Measurements from ENCODE around the gene CREM. TPM values are rescaled to one million over a fixed set of nuclear protein-coding genes. Genes with fewer than 3 reads are reported as not detected.

Gene CREM
- polyA plus RNA-seq, 5 donors = 34.1 to 41.1 (median 38.0) TPM

DNA sequence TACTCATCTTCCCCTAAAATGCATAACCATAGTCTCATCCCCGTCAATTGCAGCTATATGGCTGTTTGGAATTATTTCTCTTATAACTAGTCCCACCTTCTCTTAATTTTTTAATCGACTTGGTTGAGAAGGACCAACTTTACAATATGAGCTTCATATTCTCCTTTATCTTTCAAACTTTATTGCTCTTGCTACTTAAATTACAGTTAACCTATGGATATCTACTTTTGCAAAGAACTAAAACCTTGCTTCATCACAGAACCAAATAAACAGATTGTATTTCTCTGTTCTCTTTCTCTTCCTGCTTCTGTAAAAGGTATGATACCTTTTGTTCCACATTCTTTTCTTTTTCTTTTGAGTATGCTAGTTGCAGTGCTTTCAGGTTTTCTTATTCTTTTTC lies 6.1 kb downstream of the CREM start:
- no peak for DNase-seq

DNA sequence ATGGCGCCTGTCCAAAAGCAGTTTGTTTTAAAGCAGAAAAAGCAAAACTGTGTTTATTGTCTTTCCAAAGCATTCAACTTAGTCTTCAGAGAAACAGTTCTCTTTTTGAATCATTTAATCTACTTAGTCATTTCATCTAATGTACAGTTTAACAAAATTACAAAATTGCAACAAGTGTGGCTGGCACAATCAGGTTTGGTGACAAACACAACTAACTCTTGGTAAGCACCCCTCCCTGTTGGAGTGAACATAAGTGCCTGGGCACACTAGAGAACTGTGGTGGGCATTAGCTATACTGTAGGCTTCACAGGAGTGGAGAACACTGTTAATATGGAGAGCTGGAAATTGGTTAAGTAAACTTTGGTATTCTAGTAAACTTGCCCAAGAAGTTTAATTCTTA lies 6.9 kb downstream of the CREM start:
- DNase-seq = no peak

DNA sequence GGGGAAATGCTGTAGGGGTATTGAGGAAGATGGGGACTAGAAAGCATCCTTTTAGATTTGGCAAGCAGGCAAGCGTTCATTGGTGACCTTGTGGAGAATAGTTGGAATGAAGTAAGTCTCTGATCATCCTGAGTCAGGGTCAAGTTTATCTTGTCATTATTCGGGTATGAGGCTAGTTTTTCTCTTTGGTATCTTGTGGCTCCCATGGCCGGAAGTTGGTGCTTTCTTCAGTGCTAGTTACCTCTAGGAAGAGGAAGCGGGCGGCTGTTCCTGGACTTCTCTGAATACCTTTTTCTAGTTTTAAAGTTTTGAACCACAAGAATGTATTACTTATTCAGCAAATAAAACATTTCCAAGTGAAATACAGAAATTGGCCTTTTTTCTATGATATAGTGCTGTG lies 9.2 kb downstream of the CREM start:
- DNase-seq = no peak

DNA sequence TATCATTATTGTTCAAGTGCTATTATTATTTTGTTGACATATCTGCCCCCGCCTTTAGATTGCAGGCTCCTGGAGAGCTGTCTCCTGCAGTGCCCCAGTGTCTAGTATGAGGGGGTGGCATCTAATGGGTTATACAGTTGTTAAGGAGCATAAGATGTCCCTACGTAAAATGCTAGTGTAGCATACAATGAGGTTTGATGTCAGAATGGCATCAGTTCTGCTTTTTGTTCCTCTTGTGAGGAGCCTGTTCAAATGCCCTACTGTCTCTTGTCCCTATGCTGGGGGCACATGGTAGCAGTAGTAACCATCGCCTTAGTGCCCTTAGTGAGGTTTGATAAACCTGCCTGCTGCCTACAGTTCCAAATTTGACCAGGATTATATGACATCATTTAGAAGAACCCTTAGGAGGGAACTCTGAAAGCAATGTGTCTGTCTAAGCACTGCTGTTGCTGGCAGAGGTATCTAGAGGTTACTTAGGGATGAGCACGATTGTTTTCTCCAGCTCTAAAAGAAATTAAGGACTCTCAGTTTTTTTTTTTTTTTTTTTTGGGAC lies 9.7 kb downstream of the CREM start:
- no peak for DNase-seq

DNA sequence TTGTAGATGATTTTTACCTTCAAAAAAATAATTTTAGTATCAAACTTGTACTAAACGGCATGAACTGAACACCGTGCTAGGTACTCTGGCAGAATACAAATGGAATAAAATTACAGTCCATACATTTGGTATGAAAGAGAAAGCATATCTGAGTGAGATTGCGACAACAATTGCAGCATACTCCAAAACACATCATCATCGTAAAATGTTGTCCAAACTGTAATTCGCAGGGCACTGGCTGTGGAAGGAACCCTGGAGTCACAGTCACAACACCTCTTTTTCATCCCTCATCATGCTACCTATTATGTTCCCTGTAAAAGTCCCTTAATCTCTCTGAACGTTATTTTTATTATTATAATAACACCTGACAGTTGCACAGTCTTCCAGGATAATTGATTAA lies 13.5 kb downstream of the CREM start:
- peak in 1 of 2 donors; percentile 35 for DNase-seq

DNA sequence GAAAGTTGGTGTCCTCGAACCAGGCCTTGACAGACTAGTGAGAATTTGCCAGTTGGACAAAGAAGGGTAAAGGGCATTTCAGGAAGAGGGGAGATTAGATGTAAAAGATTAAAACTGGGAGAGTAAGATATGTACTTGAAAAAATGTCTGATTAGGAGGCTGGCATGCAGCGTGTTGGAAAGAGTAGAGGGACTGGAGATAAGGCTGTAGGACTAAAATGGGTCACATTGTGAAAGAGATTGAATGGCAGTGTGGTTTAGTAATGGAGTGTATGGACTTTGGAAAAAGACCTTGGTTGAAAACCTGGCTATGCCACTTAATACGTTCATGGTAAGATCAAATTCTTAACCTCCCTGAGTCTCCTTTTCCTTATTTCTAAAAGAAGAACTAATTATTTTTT lies 14.1 kb downstream of the CREM start:
- DNase-seq = no peak

DNA sequence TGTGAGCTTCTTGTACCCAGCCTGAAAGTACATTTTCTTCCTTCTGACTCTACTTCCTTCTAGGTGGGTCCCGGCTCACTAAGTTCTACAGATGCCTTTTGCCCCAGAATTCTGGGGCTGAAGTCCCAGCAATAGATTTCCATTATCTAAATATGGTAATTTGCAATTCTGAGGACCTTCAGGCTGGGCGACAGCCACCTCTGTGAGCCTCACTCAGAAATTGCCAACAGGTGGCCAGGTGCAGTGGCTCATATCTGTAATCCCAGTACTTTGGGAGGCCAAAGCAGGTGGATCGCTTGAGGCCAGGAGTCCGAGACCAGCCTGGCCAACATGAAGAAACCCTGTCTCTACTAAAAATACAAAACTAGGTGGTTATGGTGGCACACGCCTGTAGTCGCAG lies 23.7 kb downstream of the CREM start:
- no peak for DNase-seq

DNA sequence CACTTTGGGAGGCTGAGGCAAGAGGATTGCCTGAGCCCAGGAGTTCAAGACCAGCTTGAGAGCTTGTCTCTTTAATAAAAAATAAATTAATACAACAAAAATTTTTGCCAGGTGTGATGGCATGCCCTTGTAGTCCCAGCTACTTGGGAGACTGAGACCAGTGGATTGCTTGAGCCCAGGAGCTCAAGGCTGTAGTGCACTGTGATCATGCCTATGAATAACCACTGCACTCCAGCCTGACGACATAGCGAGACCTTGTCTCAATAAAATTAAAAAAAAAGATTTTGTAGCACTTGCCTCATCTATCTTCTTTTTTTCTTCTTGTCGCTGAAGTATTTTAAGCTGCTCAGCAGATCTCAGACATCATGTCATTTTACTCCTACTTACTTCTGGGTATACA lies 26.3 kb downstream of the CREM start:
- no peak for DNase-seq

DNA sequence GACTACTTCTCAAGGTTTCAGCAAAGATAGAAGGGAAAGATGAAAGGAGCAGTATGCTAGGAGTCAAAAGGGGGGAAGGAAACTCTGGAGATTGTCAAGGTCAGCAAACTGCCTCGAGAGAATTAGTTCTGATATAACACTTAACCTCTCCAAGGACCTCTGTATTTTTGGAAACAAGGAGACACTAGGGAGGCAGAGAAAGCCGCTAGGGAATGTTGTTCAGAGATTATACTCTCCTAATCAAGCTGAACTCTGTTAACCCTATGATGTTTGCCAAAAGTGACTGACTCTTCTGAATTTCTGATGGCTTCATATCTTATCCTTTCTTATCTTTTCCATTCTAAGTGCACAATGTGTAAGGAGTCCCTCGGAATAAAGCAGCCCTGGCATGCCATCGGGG lies 27.1 kb downstream of the CREM start:
- no peak for DNase-seq

DNA sequence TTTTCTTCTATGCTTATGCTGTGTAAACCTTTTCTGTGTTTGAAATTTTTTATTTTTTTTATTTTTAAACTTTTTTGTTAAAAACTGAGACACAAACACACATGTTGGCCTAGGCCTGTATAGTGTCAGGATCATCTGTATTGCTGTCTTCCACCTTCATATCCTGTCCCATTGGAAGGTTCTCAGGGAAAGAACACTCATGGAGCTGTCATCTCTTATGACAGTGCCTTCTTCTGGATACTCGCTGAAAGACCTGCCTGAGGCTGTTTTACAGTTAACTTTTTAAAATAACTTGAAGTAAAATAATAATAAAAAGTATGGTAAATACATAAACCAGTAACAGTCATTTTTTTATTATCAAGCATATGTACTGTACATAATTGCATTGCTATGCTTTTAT lies 34.1 kb downstream of the CREM start:
- no peak for DNase-seq

DNA sequence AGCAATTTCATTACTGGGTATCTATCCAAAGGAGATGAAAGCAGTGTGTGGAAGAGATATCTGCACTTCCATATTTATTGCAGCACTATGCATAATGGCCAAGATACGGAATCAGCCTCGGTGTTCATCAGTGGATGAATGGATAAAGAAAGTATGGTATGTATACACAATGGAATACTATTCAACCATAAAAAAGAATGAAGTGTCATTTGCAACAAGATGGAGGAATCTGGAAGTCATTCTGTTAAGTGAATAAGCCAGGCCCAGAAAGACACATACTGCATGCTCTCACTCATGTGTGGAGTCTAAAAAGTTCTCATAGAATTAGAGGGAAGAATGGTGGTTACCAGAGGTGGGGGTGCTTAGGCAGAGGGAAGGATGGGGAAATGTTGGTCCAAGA lies 35.3 kb downstream of the CREM start:
- DNase-seq = no peak

DNA sequence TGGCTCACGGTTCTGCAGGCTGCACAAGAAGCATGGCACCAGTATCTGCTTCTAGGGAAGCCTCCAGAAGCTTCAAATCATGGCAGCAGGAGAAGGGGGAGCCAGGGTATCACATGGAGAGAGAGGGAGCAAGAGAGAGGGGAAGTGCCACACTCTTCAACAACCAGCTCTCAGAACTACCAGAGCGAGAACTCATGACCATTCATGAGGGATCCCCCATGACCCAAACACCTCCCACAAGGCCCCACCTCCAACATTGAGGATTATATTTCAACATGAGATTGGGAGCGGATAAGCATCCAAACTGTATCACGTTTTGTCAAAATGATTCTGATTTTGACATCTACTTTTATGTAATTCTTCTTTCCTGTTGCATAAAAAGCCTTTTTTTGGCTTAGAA lies 38.5 kb downstream of the CREM start:
- no peak for DNase-seq

DNA sequence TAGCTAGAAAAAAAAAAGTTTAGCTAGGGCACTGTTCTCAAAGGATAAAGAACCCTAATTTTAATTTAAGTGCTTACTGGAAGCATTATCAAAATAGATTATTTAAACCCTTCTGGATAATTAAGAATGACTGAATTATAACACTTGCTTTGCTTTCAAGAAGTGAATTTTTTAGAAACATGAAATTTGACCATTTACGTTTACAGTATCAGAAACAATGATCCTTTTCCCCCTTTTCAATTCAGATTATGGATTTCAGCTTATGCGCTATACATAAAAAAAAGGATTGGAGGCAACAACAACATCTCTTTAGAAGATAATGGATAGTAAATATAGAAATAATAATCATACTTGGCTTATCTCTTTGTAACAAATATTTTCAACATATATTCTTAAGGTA lies 39.2 kb downstream of the CREM start:
- DNase-seq = no peak

DNA sequence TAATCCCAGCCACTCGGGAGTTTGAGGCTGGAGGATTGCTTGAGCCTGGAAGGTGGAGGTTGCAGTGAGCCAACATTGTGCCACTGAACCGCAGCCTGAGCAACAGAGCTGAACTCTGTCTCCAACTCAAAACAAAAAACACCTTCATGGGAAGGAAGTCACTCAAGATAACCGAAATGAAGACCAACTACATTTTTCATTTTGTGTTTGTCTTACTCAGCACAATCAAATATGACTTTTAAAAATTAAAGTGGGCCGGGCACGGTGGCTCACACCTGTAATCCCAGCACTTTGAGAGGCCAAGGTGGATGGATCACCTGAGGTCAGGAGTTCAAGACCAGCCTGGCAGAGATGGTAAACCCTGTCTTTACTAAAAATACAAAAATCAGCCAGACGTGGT lies 40.0 kb downstream of the CREM start:
- DNase-seq = no peak

DNA sequence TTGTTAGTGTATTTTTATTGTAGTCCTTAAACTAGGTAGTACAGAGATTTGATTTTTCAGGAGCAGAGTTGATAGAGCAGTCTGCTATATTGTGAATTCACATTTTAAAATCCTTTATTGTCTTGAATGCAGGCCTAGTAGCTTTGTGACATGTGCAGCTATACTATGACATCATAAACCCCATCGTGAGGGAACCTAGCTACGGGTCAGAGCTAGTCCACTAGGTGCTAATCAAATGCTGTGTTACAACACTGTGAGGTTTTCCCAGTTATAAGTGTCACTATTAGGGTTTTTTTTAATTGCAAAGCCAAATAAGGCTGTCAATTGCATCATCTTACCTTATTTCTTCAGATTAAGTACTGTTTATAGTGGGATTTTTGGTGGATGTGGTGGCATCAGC lies 40.7 kb downstream of the CREM start:
- DNase-seq = no peak

DNA sequence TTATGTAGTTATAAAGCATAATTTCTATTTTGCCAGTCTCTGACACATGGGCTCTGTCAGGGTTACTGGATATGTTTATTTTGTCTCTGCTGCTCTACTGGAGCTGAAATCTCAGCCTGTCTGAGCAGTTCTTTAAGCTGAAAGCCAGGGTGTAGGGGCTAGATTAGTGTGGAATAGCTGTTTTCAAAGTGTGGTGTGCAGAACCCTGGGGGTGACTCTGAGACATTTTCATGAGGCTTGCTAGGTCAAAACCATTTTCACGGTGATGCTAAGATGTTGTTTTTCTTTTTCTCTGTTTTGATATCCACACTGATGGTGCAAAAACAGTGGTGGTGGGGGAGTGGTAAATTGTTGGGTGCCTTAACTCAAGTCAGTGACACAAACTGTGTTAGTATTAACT lies 45.5 kb downstream of the CREM start:
- no peak for DNase-seq

DNA sequence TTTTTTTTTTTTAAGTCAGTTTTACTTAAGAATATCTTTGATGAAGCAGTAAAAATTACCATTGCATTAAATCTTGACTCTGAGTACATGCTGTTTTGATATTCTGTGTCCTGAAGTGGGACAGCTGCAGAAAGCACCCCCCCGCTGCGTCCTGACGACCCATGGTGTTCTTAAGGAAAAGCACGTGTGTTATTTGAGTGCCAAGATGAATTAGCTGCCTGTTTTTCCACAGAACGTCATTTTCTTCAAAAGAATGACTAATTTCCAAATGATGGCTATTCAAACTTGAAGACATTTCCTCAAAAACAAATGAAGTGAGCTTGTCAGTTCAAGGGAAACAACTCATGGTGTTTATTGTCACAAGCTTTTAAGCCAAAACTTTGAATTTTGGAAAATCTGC lies 45.9 kb downstream of the CREM start:
- peak; percentile 81 to 85 for DNase-seq

DNA sequence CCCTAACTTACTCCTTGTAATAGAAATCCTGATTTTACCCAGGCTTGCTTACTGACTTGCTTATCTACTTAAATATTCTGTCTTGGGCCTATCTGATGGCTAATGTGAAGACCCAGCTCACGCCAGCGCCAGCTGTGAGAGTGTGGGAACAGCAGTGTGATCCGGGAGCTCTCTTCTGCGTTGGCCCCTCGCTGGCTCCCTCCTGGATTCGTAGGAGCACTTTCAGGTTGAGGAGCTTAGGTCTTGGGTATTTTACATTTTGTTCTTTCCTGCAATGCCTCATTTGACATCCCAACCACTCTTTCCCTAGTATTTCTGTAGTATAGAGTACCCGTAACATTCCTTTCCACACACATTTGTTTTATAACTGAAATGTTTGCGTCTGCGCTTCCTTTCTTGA lies 51.7 kb downstream of the CREM start:
- no peak for DNase-seq

DNA sequence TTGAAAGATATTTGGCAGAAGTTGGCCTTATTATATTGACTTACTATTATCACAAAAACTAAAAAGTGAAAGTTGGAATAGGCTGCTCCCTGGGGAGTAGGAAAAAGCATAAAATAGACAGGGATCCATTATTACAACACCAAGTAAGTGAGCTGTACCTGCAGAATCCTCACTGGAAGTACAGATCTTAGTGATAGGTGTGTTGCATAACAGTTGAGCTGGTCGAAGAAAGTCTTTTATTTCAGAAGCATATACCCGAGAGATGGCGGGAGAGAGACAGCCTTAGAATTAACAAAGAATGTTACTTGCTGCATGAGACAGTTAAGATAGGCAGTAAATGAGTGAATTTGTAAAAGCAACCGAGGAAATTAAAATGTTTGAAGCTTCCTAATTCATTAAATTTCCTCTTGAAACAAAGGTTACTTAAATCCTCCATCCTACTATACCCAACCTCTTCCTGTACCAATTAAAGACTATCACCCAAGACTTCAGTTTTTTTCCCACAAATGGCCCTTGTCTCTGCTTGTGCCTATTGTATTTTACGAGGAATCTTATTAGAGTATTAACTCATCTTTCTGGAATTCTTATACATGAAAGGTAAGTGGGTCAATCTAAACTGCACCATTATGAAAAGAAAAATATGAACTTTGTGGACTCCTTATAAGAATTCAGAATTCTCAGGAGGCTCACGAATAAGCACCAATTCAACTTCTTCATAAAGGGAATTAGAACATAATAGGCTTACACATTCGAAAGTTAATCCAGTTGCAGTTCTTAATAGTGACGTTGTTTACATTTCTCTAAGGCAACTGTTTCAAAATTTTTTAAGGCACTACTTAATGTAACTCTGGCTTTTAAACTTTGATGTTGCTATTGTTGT lies 56.2 kb downstream of the CREM start:
- DNase-seq = no peak

DNA sequence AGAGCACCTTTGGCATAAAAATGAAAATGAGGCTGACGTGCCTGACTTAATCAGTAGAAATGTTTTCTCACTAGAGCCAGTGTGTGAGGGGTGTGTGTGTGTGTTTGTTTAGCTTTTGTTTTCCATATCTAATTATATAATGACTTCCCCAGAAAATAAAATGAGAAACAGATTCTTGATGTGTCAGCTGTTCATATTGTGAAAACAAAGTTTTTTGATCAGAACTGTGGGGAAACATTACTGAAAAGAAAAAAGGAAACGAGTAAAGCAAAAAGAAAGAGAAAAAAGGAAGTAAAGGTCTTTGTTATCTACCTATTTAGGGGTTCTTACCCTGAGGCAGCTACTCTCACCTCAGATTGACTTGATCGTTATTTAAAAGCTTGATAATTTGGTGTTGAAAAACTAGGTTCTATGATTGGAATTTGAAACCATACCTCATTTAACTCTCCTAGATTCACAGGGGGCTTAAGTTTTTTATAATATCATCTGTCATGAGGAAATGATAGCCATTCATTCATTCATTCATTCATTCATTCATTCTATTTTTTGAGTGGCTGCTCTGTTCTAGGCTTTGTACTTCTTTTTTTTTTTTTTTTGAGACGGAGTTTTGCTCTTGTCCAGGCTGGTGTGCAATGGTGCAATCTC lies 58.0 kb downstream of the CREM start:
- DNase-seq = no peak

DNA sequence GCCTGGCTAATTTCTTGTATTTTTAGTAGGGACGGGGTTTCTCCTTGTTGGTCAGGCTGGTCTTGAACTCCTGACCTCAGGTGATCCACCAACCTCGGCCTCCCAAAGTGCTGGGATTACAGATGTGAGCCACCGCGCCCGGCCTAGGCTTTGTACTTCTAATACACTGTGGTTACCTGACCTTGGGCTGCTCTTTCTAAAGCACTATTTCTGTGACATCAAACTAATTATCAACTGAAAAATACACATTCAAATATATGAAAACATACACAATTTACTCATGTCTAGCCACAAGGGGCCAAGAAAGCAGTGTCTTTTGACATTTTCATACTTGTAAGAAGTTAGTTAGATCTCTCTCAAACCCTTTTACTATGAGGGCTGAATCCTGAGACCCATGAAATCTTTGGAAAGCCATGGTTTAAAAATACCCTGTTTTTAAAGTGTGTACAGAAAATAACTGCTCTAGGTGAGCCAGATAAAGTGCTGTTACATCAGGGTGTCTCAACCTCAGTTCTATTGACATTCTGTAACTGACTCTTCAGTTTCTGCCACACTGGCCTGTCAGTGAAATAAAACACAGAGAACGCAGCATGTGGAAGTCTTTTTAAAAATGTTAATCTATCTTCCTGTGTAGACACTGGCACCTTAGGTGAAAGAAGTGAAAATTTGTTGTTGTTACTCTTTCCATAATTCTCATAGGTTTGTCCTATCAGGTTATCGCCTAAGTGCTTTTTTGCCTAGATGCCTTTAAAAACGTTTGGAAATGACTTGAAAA lies 58.8 kb downstream of the CREM start:
- DNase-seq = no peak

DNA sequence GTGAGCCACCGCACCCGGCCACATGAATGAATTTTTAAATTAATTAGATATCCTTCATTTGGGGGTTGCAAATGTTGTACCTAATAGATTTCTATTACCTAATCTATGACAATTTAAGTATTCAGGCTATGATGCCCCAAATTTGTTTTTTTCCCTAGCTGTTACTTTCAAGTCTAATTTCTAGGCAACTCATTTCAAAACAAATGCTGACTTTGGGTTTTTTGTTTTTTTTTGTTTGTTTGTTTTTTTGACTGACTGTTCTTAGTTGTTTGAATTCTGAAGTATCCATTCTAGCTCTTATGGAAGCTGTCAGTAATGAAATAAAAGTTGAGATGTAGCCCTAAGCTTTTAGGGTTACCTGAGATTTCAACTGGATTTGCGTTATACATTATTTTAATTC lies 62.3 kb downstream of the CREM start:
- DNase-seq = no peak

DNA sequence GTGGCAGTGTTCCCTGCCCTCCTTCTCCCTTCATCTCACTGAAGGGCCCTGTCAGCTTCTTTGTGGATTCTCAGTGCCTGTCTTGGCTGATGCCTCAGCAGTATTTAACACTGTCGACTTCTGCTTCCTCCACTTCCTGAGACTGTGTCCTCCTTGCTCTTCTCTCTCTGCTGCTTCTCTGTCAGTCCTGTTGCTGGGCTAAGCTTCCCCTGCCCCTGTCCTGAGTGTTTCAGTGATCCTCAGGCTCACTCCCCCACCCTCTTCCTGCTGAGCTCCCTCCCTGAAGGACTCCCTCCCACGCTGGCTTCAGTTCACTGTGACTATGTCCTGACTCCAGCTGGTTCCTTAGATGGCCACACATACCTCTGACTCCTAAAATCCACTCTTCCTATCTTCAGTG lies 64.9 kb downstream of the CREM start:
- no peak for DNase-seq

All from right lung (tissue), 5 donors.